Spleen (tissue), 11 donors: ENCODE results near the gene LINGO4. TPM values are rescaled to one million over a fixed set of nuclear protein-coding genes. Genes with fewer than 3 reads are reported as not detected.
A peak's percentile ranks its signal among the peaks of the same experiment; 100 is the strongest.

Source experiments
- DNase-seq: peaks from one replicate; pipeline ENCODE4 v3.0.0-alpha.2; 2020
- H3K27ac ChIP-seq, 8 donors: fragments of 200-600 bp; sonication (generic) in 7 of 8; 1 replicate in 4 of 8; 2 replicates in 4 of 8; pipeline versions ENCODE4 v1.5.0 to v1.8.0; 2016 to 2021; ENCODE audit warnings: inconsistent platforms in 4 of 8, mild to moderate bottlenecking in 4 of 8, moderate library complexity in 1 of 8
- H3K27me3 ChIP-seq, 7 donors: fragments of 200-600 bp; sonication (generic) in 6 of 7; replicated peaks in 1 of 7; 1 replicate in 4 of 7; 2 replicates in 3 of 7; pipeline versions ENCODE4 v1.5.0 to v1.8.0; 2016 to 2021; ENCODE audit warnings: inconsistent platforms in 3 of 7, mild to moderate bottlenecking in 1 of 7
- H3K36me3 ChIP-seq, 6 donors: fragments of 200-600 bp; sonication (generic) in 5 of 6; 1 replicate in 4 of 6; 2 replicates in 2 of 6; pipeline versions ENCODE4 v1.5.0 to v1.8.0; 2016 to 2021; ENCODE audit warnings: inconsistent platforms in 2 of 6
- H3K4me1 ChIP-seq, 6 donors: fragments of 200-600 bp; sonication (generic) in 5 of 6; 1 replicate in 3 of 6; 2 replicates in 3 of 6; pipeline versions ENCODE4 v1.5.0 to v1.8.0; 2016 to 2021; ENCODE audit warnings: inconsistent platforms in 3 of 6
- H3K4me3 ChIP-seq, 8 donors: fragments of 200-600 bp; sonication (generic) in 7 of 8; 1 replicate in 4 of 8; 2 replicates in 4 of 8; pipeline versions ENCODE4 v1.5.0 to v1.8.0; 2016 to 2021; ENCODE audit warnings: inconsistent platforms in 4 of 8, mild to moderate bottlenecking in 4 of 8, moderate library complexity in 2 of 8
- H3K9me3 ChIP-seq, 8 donors: fragments of 200-600 bp; sonication (generic) in 7 of 8; 1 replicate in 4 of 8; 2 replicates in 4 of 8; pipeline versions ENCODE4 v1.5.0 to v1.8.0; 2016 to 2021; ENCODE audit warnings: inconsistent platforms in 4 of 8
- CTCF ChIP-seq, 11 experiments: fragments of 200-600 bp in 7 of 11; fragments of 450-650 bp in 4 of 11; sonication (generic) in 4 of 11; IDR thresholded peaks in 8 of 11; conservative IDR thresholded peaks in 3 of 11; 1 replicate in 7 of 11; 2 replicates in 4 of 11; pipeline versions ENCODE4 v1.4.0 to v1.8.0; 2016 to 2021; ENCODE audit warnings: antibody characterized with exemption in 11 of 11, inconsistent platforms in 4 of 11, mild to moderate bottlenecking in 1 of 11
- POLR2A ChIP-seq, 3 donors: fragments of 450-650 bp; IDR thresholded peaks; one replicate each; pipeline ENCODE4 v1.5.1; 2017; ENCODE audit warnings: antibody characterized with exemption in 3 of 3, mild to moderate bottlenecking in 1 of 3
- POLR2AphosphoS5 ChIP-seq, 3 donors: sonication (generic); formaldehyde crosslinking; IDR thresholded peaks; one replicate each; pipeline ENCODE4 v1.5.1; 2017; ENCODE audit warnings: antibody characterized with exemption in 3 of 3
- whole genome bisulfite sequencing, 5 donors: extraction: QIAGEN DNeasy Blood & Tissue Kit in 3 of 5; methylation state at CpG; one replicate each; pipeline versions ENCODE4 v1.1.5 to v1.1.7; 2013 to 2018; 5-methylcytosine and 5-hydroxymethylcytosine counted together
- intact Hi-C: fragments of 100-400 bp; cut with DNase I; formaldehyde crosslinking; loops from one replicate; pipeline ENCODE4 v1.15.0; 2023; ENCODE audit warnings: low total_unique reads
- polyA plus RNA-seq, 3 donors: library from polyadenylated mRNA; stranded (reverse); fragments of 200-250 nt; gene quantifications; one replicate each; pipeline ENCODE4 v1.2.1, GENCODE V29; 2013
- small RNA-seq, 4 donors: library from RNA; depleted of rRNA; stranded (forward); fragments of <200 nt; gene quantifications; one replicate each; pipeline ENCODE3, GENCODE V24; 2016
- total RNA-seq, 7 donors: library from RNA; depleted of rRNA in 3 of 7; stranded (reverse); fragments of >200 nt in 3 of 7; fragmentation: NEBNext Ultra II Directional in 4 of 7; extraction: Animal tissue kit (Norgen Biotek cat#: 25700) in 4 of 7; gene quantifications; one replicate each; pipeline versions ENCODE4 v1.1.0 to v1.2.1, GENCODE V29; 2016 to 2021
- donor health status: healthy with polysubstance abuse.
- donor health status: DM: no; HTN: no; CAD: no; lungs with moderate emphysema.
- donor health status: DM: no; HTN: no; CAD: no.
- donor health status: Bipolar disorder and iron deficiency.
- donor health status: healthy.
- donor health status: DM: no; HTN: no; CAD: no.
- donor health status: DM: yes; HTN: yes; CAD: no.

The LINGO4 gene
- total and polyA plus RNA-seq, 10 donors, result 0.04 to 0.36 (median 0.18) TPM; not detected in 4

GRCh38 chr1:151762941-151763921 lies 42.0 kb downstream of the LINGO4 start, which contains the start of gene MRPL9:
TSS of gene MRPL9 (minus strand) at chr1:151763496. CDS start at chr1:151763479, 17 bp downstream.
- 0 to 1% (median 0%) methylated on average over 32 to 68 of the region's 68 CpGs for WGBS, 5 donors
- Histone ChIP-seq H3K4me3 (peak within 1 kb of the TSS; percentile 69 to 94 (median 80)), H3K27ac (peak within 1 kb of the TSS; percentile 73 to 91 (median 88)), H3K4me1 (peaks cover 9 to 24% (median 18%) of the 10 kb centered on the region in 6 donors), H3K27me3 (no peaks in the 10 kb centered on the region), H3K36me3 (peaks cover 0 to 41% (median 38%) of the 10 kb centered on the region in 6 donors), H3K9me3 (no peaks in the 10 kb centered on the region)
- intact Hi-C loops, result no loop called here
- DNase-seq, result peak; percentile 96
- TF ChIP-seq POLR2A (IDR thresholded peaks at IDR 0.05) (no peak), POLR2AphosphoS5 (IDR thresholded peaks at IDR 0.05) (peak; percentile 70 to 89 (median 82))

- TF ChIP-seq CTCF (IDR thresholded peaks at IDR 0.05 in 8 of 11, conservative IDR thresholded peaks at IDR 0.05 in 3 of 11), result no peak
- H3K36me3 ChIP-seq, result peaks cover 0 to 65% (median 51%) of the 10 kb centered on the region in 6 donors
- no peaks in the 10 kb centered on the region for H3K27me3 ChIP-seq
- peaks cover 9 to 24% (median 18%) of the 10 kb centered on the region in 6 donors for H3K4me1 ChIP-seq
- WGBS, 5 donors, result 66 to 96% (median 92%) methylated on average over 7 of the region's 7 CpGs
- no peak overlapping the region for H3K27ac ChIP-seq
- intact Hi-C loops, result no loop called here
- no peak overlapping the region for H3K4me3 ChIP-seq
- H3K9me3 ChIP-seq, result no peaks in the 10 kb centered on the region
- DNase-seq, result no peak
These were observed 44.4 kb downstream of the LINGO4 start for GRCh38 chr1:151760597-151761385.

GRCh38 chr1:151759241-151759640 lies 46.0 kb downstream of the LINGO4 start:
- Histone ChIP-seq H3K27me3 (no peaks in the 10 kb centered on the region), H3K4me3 (no peak overlapping the region), H3K36me3 (peaks cover 0 to 75% (median 51%) of the 10 kb centered on the region in 6 donors), H3K4me1 (peaks cover 8 to 21% (median 17%) of the 10 kb centered on the region in 6 donors), H3K9me3 (no peaks in the 10 kb centered on the region), H3K27ac (no peak overlapping the region)
- no peak for DNase-seq
- intact Hi-C loops, result no loop called here
- TF ChIP-seq POLR2AphosphoS5 (IDR thresholded peaks at IDR 0.05) (no peak), CTCF (IDR thresholded peaks at IDR 0.05 in 8 of 11, conservative IDR thresholded peaks at IDR 0.05 in 3 of 11) (no peak), POLR2A (IDR thresholded peaks at IDR 0.05) (no peak)

- Histone ChIP-seq H3K4me1 (no peaks in the 10 kb centered on the region), H3K27me3 (no peaks in the 10 kb centered on the region), H3K36me3 (peaks cover 0 to 65% (median 42%) of the 10 kb centered on the region in 6 donors), H3K4me3 (no peak overlapping the region), H3K9me3 (no peaks in the 10 kb centered on the region), H3K27ac (no peak overlapping the region)
- TF ChIP-seq CTCF (IDR thresholded peaks at IDR 0.05 in 8 of 11, conservative IDR thresholded peaks at IDR 0.05 in 3 of 11) (no peak), POLR2A (IDR thresholded peaks at IDR 0.05) (no peak)
- DNase-seq, result no peak
- whole genome bisulfite sequencing, 5 donors, result 63 to 83% (median 77%) methylated on average over 1 of the region's 1 CpG
- intact Hi-C loops, result no loop called here
These were observed 48.9 kb downstream of the LINGO4 start for GRCh38 chr1:151756291-151756690.

Small RNA genes lying within 50 kb of the gene (small RNA-seq; reads per million reads assigned to genes)
- gene RF00019, result 0 reads per million in 4 donors

Other genes starting within 250 kb of the LINGO4 start
- gene SNX27, start 193.4 kb downstream of the LINGO4 start, total RNA-seq, result 10 to 100 TPM; 40.4 to 69.6 (median 53.5) TPM
- 1 to 10 TPM; 3.1 to 9.0 (median 3.6) TPM for gene SNX27, start 193.4 kb downstream of the LINGO4 start, polyA plus RNA-seq
- under 1 TPM in 1 of 7 donors, not detected in 6; 0.40 TPM for gene CELF3, start 88.6 kb downstream of the LINGO4 start, total RNA-seq
- gene CELF3, start 88.6 kb downstream of the LINGO4 start, polyA plus RNA-seq, result under 1 TPM in 1 of 3 donors, not detected in 2; 0.02 TPM
- under 1 TPM in 1 of 7 donors, not detected in 6; 0.34 TPM for gene RIIAD1, start 83.9 kb downstream of the LINGO4 start, total RNA-seq
- gene RIIAD1, start 83.9 kb downstream of the LINGO4 start, polyA plus RNA-seq, result not detected
- gene MRPL9, start 41.9 kb downstream of the LINGO4 start, total RNA-seq, result 10 to 100 TPM; 55.4 to 71.7 (median 64.5) TPM
- gene MRPL9, start 41.9 kb downstream of the LINGO4 start, polyA plus RNA-seq, result 10 to 100 TPM; 69.2 to 92.6 (median 72.0) TPM
- 10 to 100 TPM; 10.9 to 21.6 (median 13.0) TPM for gene TDRKH, start 14.9 kb downstream of the LINGO4 start, total RNA-seq
- gene TDRKH, start 14.9 kb downstream of the LINGO4 start, polyA plus RNA-seq, result 1 to 10 TPM; 3.1 to 4.7 (median 3.2) TPM
- 1 to 10 TPM in 6 of 7 donors, under 1 TPM in 1; 0.85 to 4.1 (median 2.3) TPM for gene RORC, start 26.4 kb upstream of the LINGO4 start, total RNA-seq
- gene RORC, start 26.4 kb upstream of the LINGO4 start, polyA plus RNA-seq, result under 1 TPM; 0.14 to 0.78 (median 0.51) TPM
- gene C2CD4D, start 34.4 kb upstream of the LINGO4 start, total RNA-seq, result under 1 TPM in 1 of 7 donors, not detected in 6; 0.51 TPM
- gene C2CD4D, start 34.4 kb upstream of the LINGO4 start, polyA plus RNA-seq, result under 1 TPM in 2 of 3 donors, not detected in 1; 0.03 to 0.07 TPM
- under 1 TPM in 1 of 7 donors, not detected in 6; 0.47 TPM for gene THEM5, start 48.3 kb upstream of the LINGO4 start, total RNA-seq
- not detected for gene THEM5, start 48.3 kb upstream of the LINGO4 start, polyA plus RNA-seq
- gene THEM4, start 104.1 kb upstream of the LINGO4 start, total RNA-seq, result 10 to 100 TPM; 10.1 to 46.3 (median 22.6) TPM
- 10 to 100 TPM; 13.3 to 15.5 (median 14.3) TPM for gene THEM4, start 104.1 kb upstream of the LINGO4 start, polyA plus RNA-seq
- 10 to 100 TPM; 45.6 to 89.8 (median 70.4) TPM for gene S100A10, start 188.4 kb upstream of the LINGO4 start, total RNA-seq
- gene S100A10, start 188.4 kb upstream of the LINGO4 start, polyA plus RNA-seq, result 100 to 1,000 TPM in 1 of 3 donors, 10 to 100 TPM in 2; 91.9 to 167 (median 93.7) TPM
- 100 to 1,000 TPM; 243 to 555 (median 365) TPM for gene S100A11, start 231.6 kb upstream of the LINGO4 start, total RNA-seq
- 100 to 1,000 TPM; 499 to 669 (median 505) TPM for gene S100A11, start 231.6 kb upstream of the LINGO4 start, polyA plus RNA-seq